DMS53 treated with DMSO at 0.1 percent for 48 hours (cell line): ENCODE measurements around the gene TRIM33.
"Not testable (repeated sequence)": the region's sequence is repeated elsewhere in the genome, so short reads cannot be mapped to it uniquely, and the experiment has no call there.

Experiments used
- DNase-seq: peaks from one replicate; lab custom pipeline; 2025; ENCODE audit not compliant: unreplicated experiment; lab: John Stamatoyannopoulos, UW

Gene TRIM33

GRCh38 chr1:114423455-114423854, 87.5 kb downstream of the TRIM33 start:
- DNase-seq: no peak

GRCh38 chr1:114418948-114419347, 92.1 kb downstream of the TRIM33 start:
- DNase-seq: not testable (repeated sequence)

DNA sequence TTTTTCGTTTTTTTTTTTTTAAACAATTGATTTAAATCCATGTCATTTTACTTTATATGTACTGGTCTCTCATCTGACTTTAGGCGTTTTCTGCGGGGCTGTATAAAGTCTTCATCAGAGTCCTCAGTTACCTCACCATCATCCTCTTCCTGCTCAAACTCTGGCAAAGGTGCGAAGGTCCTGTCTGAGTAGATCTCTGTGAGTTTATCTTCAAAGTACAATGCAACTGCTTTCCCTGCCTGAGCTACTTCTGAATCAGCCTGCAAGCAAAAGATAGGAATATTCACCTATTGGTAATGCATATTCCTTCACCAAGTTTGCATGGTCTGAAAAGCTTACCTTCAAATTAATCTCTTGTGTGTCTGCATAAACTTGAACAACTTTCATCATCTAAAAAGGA, 113.4 kb downstream of the TRIM33 start:
- DNase-seq: no peak

DNA sequence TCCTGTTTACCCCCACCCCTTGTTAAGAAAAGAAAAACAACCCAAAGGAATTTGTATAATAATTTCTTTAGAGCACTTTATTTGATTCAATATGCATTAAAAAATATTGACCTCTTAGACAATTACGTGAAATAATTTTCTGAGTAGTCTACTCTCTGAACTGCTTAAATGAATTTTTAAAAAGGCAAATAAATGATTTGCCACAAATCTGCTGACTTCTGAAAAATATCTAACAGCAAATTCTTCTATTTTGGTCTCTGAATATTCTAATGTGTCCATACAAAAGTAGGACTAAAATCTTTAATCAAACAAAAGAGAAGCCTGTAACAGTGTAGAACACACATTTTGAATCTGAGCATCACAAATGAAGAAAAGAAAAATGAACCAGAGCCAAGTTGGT, 115.1 kb downstream of the TRIM33 start:
- DNase-seq: no peak

DNA sequence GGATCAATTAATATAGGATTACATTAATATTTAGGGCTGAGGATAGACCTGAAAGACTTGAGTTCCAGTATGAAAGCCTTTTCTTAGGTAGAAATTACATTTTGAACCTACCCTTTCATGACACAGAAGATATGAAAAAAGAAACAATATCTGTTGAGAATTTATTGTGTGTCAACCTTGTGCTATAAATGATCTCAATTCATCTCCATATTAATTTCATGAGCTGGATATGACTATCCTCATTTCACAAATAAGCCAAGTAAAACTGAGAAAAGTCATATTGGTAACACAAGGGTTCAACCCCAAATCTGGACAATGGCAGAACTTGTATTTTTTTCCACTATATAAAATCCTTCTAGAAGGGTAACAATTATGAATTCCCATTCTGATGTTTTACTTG, 120.0 kb downstream of the TRIM33 start:
- no peak for DNase-seq

DNA sequence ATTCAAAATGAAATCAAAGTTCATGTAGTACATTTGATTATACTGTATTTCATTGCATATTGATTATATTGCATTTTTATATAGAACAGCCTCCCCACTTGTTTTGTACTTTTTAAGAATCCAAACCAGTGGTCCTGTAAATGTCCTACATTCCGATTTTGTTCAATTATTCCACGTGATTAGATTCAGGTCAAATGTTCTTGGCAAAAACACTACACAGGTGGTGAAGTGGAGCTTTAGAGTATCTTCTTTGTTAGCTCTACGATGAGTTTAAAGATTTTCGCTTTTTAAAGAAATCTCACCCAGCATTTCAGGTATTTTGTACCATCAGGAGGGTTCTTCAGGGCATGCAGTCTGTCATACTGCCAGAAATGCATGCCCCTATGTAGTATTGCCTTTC, 120.6 kb downstream of the TRIM33 start:
- DNase-seq: no peak

- DNase-seq: no peak
These were observed 122.5 kb downstream of the TRIM33 start for GRCh38 chr1:114388432-114389003.

- not testable (repeated sequence) for DNase-seq
These were observed 123.4 kb downstream of the TRIM33 start for GRCh38 chr1:114387585-114387984.

DNA sequence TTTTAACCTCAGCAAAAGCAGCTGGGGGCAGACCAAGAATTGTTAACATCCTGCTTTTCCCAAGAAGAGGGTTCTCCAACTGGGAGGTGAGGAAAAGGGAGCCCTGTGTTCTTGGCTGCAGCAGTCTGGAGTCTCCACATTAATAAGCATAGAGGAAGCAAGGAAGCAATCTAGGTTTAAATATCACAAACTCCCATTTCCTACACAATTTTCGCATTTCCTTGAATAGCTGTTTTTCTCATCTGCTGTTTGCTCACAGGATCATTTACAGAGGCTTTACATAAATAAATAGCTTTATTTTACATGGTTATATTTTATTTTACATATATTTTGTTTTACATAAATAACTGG, 124.0 kb downstream of the TRIM33 start:
- DNase-seq: no peak

DNA sequence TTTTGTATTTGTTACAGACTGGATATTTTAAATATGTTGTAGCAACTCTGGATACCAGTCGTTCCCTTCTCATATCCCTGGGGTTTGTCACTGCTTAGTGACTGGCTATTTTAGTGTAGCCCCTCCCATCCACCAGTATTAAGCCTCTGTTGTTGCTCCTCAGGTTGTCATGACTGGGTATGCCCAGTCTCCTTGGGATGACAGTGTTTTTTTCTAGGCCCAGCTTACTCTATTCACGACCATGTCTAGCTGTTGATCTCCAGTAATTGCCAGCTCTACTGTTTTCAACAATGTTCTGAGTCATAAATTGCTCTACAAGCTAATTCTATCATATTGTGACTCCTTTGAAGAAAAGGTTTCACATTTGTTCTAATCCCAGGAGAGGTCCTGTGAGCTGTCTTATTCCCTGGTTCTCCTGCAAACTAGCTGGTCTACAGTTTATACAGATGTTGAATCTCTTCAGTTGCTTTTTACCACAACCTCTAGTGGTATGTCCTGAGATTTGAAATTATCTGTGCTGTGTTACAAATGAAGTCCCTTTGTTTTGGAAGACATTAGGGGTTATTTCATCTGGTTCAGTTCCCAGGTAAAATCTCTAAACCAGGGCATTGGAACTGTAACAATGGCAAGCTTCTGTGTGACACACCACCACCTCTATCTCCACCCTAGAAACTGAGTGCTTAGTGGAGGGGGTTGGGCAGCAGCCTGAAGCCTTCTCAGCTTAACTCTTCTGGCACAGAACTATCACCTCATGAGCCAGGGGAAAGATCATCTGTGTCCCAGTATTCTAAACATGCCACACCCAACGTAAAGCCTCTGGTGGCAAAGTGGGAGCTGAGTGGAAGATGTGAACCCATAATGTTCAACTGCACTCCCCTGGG, 124.6 kb downstream of the TRIM33 start:
- DNase-seq: no peak

- DNase-seq: no peak
These were observed 126.1 kb downstream of the TRIM33 start for GRCh38 chr1:114384922-114385321.

GRCh38 chr1:114379987-114380386, 131.0 kb downstream of the TRIM33 start:
- DNase-seq: no peak

GRCh38 chr1:114379358-114379757, 131.6 kb downstream of the TRIM33 start:
- no peak for DNase-seq

DNA sequence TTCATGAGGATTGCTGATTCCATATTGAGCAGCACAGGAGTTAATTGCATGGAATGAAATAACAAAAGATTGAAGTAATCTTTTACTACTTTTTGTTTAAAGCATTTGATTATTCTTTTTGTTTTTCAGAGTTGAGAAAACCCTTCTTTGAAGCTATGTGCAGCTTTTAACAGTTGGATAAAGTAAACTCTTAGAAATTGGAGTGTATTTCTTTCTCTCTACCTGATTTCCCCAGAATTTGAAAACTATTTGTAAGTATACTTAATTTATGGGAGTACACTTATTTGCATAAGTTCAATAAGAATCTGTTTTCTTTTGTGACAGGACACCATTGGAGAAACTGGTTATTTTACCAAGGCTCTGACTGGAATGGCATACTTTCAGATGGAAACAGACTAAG, 133.6 kb downstream of the TRIM33 start:
- no peak for DNase-seq

- no peak for DNase-seq
These were observed 141.1 kb downstream of the TRIM33 start for GRCh38 chr1:114369930-114370329.

- not testable (repeated sequence) for DNase-seq
These were observed 141.6 kb downstream of the TRIM33 start for GRCh38 chr1:114369266-114369919.

DNA sequence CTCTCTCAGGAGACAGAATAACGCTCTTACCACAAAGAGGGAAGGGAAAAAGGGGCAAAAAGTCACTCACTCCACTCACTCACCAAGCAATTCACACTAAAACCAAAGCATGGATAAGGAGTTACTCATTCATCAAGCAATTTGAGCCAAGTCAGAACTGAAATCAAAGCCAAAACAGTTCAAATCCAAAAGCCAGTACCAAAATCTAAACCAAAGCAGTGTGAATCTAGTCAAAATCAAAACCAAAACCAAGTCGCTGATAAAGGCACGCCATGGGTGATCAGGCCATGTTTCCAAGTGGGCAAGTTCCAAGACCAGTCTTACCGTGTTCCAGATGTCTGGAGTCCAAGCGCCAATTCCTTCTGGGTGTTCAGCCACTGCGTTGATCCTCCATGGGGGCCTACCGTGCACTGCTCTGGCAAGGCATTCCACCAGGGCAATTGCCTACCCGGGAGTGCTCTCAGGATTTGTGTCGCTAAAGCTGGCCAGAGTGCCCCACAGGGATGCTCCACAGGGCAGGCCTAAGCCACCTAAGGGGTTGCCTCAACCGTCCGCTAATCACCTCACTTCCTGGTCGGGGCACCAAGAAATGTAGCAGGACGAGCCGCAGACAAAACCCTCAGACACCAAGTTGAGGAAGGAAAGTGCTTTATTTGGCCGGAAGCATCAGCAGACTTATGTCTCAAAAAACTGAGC, 142.3 kb downstream of the TRIM33 start:
- DNase-seq: no peak

- no peak for DNase-seq
These were observed 143.2 kb downstream of the TRIM33 start for GRCh38 chr1:114367810-114368209.

DNA sequence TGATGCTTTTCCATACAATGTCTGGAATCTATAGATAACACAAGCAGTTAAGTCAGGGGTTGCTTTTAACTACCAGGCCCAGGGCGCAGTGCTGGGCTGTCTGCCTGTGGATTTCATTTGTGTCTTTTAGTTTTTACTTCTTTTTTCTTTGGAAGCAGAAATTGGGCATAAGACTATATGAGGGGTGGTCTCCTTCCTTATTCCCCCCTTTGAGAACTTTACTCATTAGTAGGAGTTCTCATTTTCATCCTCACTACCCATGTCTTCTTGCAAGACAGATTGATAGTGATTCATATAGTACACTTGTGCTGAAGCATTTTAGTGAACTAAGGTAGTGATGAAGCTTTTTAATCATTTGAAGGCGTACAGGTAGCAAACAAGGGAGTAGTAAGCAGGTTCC, 147.8 kb downstream of the TRIM33 start:
- not testable (repeated sequence) for DNase-seq

DNA sequence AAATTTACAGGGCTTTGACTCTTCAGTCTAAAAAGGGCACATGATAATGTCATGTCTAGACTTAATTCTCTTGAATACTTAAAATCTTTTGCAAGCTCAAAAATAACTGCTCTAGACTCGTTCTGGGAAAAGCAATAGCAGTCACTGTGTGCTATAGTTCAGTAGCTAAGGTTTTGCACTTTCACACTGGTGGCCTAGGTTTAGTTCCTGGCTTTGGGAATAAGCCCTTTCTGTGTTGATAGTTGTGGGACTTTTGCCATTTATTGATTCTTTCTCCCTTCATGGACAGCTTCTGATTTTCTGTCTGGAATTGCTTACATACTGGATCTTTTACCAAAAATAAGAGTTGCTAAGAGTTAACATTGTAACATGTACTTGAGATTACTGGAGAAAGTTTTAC, 151.2 kb downstream of the TRIM33 start:
- no peak for DNase-seq

DNA sequence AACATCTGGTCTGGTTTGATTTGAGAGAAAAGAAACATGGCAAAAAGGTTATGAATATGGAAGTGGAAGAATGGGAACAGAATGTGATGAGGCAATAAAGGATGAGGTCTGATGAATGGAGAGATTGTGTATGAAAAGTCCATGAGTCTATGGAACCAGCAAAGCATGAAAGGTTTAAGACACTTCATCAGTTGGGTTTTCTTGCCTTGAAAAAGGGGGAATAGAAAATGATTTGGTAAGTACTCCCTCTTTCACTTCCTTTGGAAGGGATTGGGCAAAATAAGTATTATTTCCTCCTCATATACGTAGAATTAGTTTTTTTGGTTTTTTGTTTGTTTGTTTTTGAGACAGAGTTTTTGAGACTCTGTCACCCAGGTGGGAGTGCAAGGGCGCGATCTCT, 155.8 kb downstream of the TRIM33 start:
- DNase-seq: no peak

DNA sequence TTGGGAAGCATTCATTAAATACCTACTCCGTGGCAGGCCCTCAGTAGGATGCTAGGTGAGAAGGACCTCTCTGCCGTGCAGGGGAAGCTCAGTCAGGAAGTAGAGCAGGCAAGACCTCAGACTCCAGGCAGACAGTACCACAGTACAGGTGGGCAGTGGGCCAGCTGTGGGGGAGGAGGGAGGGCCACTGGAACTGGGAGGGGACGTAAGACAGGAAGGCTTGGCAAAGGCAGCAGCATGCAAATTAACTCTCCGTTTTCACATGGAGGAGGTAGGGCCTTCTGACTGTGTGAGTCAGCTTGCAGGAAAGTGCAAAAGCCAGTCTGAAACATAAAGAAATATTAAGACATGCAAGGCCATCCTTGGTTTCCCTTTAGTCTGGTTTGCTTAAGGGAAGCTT, 157.7 kb downstream of the TRIM33 start:
- DNase-seq: no peak
